GM08714 (cell line): ENCODE results near the gene ELOVL5.
A peak's percentile ranks its signal among the peaks of the same experiment; 100 is the strongest.
"Not testable (repeated sequence)": the region's sequence is repeated elsewhere in the genome, so short reads cannot be mapped to it uniquely, and the experiment has no call there.

Experiments
- H3K4me3 ChIP-seq: fragments of 200-500 bp; sonication (Bioruptor generic); 2 replicates; pipeline ENCODE4 v1.5.1; 2014; ENCODE audit warnings: mild to moderate bottlenecking, low read length, inconsistent platforms
- ZNF274 ChIP-seq: IDR thresholded peaks from 2 replicates; pipeline ENCODE4 v1.6.1; 2012; ENCODE audit warnings: mild to moderate bottlenecking, low read depth, low read length

ELOVL5 gene

DNA sequence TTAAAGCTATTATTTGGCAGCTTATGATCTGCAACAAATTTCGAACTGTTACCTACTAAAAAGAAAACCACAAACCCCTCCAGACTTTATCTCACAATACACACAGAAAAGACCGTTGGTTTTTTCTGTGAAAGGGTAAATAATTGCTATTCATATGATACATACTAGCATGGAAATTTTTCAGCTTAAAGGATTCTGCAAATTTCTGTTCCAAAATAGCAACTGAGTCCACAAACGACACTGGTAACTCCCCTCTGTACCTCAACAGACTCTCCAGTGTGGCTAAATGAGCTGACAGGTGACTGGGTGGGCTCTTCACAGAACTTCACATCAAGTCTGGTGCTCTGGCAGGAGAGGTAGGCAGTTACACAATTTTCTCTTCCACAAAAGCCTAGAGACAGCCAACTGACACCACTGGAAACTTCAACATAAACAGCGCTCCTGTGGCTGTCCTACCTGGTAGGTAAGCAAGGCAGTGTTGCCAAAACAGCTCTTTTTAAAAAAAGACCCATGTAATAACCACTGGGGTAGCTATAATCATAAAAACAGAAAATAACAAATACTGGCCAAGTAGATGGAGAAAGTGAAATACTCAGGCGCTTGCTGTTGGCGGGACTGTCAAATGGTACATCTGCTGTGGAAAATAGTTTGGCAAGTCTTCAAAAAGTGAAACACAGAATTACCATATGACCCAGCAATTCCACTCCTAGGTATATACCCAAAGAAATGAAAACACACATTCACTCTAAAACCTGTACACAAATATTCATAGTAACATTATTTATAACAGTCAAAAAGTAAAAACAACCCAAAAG, 37.8 kb downstream of the ELOVL5 start:
- no peak for TF ChIP-seq ZNF274
- H3K4me3 ChIP-seq = peak overlapping the region; percentile 18; the same call in 1 of the 2 replicates

DNA sequence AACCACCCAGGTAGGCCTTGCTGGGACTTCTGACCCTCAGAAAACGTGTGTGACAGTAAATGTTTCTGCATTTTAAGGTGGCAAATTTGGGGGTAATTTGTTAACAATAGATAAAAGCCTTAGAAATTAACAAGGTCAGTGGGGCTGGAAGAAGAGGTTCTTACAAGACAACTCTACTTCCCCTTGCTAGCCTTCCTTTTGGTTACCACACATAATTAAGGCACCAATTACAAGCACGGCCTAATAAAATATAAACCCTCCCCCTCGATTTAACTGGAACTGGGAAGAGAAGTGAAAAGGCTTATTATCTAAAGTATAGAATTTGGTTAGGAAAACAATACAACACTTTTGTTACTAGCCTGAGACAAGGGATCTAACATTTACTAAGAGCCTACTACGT, 38.8 kb downstream of the ELOVL5 start:
- TF ChIP-seq ZNF274 = no peak
- H3K4me3 ChIP-seq = no peak overlapping the region

DNA sequence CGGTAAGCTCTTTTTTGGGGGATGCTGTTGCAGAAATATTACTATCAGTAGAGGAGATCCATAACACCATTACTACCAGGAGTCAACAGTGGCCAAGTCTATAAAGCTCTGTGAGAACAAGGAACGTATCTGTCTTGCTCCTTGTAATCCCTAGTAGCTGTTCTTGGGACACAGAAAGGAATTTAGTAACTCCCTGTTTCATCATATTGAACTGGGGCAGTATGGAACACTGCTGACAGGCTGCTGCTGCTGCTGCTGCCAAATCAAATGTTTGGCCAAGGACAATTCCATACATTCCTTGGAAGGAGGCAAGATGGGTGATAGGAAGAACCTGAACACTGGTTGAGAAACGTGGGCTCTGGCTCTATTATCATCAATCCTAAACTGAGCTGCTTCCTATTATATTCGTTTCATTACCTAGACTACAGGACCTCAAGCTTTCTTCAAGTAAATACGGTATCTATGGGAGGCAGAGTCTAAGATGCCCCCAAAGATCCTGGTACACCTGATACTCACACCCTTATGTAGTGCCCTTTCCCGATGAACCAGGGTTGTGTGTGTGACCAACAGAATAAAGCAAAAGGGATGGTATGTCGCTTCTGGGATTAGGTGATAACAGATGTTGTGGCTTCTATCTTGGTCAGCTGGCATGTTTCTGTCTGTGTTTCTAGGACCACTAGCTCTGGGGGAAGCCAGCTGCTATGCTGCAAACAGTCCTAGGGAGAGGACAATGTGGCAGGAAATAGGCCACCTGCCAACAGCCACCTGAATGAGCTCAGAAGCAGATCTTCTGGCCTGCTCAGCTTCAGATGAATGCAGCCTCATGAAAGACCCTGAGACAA, 39.5 kb downstream of the ELOVL5 start:
- no peak overlapping the region for H3K4me3 ChIP-seq
- TF ChIP-seq ZNF274 = no peak

DNA sequence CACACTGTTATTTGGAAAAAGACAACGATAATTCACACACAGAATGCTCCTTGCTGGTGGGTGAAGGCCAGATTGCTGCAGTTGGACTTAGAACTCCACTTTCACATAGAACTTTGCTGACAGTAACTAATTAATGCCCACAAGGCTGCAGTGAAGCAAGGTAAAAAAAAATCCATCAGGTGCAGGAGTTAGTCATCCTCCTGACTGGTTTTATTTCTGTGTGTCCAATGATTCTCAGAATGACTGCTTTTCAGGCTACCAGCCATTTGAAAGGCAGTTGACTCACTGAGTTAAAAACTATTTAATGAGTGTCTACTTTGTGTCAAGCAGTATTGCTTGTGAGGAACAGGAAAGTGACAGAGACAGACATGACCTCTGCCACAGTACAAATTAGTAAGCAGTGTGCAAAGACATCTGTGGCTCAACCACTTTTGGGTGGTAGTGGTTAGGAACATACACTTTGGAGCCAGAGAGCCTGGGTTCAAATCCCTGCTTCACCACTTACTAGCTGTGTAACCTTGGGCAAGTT, 41.9 kb downstream of the ELOVL5 start:
- TF ChIP-seq ZNF274 = no peak

DNA sequence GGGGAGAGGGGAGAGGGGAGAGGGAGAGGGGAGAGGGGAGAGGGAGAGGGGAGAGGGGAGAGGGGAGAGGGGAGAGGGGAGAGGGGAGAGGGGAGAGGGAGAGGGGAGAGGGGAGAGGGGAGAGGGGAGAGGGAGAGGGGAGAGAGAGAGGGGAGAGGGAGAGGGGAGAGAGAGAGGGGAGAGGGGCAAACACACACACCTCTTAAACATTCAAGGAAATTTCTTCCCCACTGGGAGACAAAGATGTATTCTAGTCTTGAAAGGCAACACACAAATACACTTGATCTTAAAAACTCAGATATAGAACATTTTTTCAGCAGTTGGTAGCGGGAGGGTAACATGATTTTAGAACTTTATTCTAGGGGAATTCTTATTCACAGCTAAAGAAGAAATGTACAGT, 42.5 kb downstream of the ELOVL5 start:
- not testable (repeated sequence) for H3K4me3 ChIP-seq

More for the DNA sequence above, 41.9 kb downstream of the ELOVL5 start:
- H3K4me3 ChIP-seq = no peak overlapping the region

DNA sequence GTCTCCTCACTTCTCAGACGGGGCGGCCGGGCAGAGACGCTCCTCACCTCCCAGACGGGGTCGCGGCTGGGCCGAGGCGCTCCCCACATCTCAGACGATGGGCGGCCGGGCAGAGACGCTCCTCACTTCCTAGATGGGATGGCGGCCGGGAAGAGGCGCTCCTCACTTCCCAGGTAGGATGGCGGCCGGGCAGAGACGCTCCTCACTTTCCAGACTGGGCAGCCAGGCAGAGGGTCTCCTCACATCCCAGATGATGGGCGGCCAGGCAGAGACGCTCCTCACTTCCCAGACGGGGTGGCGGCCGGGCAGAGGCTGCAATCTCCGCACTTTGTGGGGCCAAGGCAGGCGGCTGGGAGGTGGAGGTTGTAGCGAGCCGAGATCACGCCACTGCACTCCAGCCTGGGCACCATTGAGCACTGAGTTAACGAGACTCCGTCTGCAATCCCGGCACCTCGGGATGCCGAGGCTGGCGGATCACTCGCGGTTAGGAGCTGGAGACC, 43.2 kb downstream of the ELOVL5 start:
- not testable (repeated sequence) for H3K4me3 ChIP-seq

DNA sequence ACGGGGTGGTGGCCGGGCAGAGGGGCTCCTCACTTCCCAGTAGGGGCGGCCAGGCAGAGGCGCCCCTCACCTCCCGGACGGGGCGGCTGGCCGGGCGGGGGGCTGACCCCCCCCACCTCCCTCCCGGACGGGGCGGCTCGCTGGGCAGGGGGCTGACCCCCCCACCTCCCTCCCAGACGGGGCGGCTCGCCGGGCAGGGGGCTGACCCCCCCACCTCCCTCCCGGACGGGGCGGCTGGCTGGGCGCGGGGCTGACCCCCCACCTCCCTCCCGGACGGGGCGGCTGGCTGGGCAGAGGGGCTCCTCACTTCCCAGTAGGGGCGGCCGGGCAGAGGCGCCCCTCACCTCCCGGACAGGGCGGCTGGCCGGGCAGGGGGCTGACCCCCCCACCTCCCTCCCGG, 43.8 kb downstream of the ELOVL5 start:
- not testable (repeated sequence) for H3K4me3 ChIP-seq

DNA sequence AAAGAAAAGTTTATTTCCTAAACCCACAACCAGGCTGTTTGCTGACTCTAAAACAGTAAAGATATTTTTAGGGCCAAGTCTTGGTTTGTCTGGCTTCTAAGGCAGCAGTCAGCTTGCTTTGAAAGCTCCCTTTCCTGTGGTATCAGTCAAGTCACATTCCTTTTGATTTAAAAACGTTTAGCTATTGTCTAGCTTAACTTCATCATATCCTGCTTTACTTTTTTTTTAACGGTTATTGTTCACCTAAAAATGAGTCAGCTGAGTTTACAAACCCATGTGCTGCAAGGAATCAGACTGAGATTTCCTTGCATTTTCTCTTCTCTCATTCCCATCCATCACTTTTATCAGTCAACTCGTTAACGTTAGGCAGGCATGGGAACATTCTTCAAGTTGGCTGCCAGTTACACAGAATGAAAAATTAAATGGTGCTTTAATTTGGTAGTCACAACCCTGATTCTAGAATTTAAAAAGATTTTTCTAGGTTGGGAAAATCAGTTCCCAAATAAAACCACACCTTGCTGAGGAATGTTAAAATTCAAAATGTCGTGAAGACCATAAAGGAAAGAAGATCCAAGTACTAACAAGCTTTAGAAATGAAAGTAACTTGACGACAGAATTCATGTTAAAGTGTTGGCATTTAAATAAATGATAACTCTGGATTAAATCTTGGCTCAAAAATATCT, 45.9 kb downstream of the ELOVL5 start:
- TF ChIP-seq ZNF274 = no peak
- no peak overlapping the region for H3K4me3 ChIP-seq

DNA sequence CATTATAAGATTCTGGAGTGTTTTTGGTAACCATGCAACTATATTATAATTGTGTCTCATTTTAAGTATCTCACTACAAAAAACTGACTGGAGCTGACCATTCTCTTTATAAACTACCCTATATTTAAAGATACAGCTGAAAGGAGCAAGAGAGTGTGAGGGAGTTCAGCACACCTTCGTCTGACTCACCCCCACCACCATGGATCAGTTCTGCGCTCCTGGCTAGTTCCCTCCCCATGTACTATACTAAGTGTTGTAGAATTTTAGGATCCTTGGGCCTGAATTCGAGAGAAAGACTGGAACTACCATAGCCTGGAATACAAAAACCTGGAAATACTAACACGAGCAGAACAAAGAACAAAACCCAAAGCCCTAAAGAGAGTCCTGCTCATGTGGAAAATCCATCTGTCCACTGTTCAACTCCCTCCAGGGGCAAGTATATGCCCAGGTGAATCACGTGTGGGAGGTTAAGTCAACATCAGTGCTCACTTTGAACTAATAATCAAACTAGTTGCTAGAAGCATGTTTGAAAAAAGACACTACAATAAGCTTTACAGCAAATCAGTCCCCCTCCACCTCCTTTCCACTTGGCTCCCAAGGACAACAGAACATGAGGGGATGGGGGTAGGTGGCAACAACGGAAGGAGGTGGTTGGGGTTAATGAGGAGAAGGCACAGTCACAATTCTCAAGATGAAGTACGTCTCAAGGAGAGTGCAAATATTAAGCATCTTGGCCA, 46.8 kb downstream of the ELOVL5 start:
- no peak overlapping the region for H3K4me3 ChIP-seq
- TF ChIP-seq ZNF274 = no peak

DNA sequence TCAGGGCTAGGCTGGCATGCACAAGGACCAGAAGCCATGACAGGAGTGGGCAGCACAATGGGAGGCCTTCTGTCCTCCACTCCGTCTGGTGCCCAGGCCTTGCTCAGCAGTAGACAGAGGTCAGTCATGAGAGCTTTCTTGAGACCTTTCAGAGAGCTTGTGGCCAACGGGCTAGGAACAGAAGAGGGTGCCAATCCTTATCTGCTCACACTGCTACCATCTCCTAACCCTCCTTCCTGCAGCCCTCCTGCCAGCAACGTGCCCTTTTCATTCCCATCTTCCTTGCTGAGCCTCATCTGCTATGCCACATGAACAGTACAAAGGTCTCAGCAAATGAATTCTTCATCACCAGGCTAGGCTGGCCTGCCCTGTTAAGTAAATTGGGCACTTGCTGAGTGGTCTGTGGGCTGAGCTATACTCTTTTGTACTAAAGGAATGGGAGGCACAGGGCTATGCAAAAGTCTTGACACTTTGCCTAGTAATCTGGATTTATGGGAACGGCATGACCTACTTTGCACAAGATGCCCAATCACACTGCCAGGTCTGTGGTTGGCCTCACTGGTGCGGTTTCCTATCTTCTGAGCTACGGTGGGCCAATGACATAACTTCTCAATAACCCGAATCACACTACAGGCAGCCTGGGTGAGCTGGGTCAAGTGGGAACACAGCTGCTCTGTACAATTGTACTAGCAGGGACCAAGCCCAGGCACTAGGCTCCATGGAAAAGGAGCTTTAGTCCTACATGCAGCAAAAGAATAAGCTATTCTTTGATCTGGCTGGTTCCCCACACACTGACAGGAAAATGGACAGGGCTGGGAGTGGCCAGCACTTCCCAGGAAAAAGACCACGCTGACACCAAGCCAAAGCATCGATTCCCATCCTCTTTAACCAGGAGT, 47.8 kb downstream of the ELOVL5 start:
- H3K4me3 ChIP-seq = no peak overlapping the region
- no peak for TF ChIP-seq ZNF274

DNA sequence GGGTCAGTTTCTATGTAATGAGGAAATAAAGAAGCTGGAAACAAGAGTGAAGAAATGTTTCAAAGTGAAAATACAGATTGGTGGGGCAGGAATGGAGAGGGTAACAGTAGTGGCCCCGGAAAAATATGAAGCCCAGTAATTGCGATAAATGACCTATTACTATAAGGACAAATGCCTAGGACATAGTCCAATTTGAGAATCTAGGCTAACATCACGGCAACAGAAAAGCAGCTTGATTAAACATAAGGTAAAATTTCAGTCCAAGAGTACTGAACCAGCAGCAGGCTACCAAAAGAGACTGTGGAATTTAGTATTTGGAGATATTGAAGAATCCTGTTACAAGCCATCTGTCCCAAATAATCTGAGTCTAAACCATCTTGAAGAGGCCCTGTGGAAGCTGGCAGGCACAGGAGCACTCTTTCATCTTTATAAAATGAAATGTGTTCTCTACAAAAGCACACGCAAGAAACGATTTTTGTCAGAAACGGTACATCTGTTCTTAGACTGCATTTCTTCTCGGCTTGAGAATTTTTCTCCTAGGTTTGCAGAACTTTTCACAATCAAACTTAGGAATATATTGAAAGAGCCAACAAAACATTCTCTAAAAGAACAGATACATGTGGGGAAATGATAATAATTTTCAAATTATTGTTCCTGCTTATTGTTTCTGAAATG, 49.3 kb downstream of the ELOVL5 start:
- no peak overlapping the region for H3K4me3 ChIP-seq
- no peak for TF ChIP-seq ZNF274

DNA sequence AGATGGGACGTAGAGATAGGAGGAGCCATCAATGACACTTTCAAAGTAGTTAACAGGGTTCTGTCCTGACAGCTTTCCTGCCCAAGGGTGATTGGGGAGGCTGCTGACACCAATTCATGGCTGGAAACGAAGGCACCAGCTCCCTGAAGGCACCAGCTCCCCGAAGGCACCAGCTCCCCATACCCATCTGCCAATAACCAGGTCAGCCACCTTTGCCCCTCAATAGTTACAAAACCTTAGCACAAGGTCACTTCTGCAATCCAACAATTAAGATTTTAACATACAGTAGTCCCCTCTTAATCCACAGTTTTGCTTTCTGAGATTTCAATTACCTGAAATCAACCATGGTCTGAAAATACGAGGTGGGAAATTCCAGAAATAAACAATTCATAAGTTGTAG, 51.7 kb downstream of the ELOVL5 start:
- no peak overlapping the region for H3K4me3 ChIP-seq
- TF ChIP-seq ZNF274 = no peak
